GM21360 (cell line): Measurements from ENCODE around the gene PLCH2.
"Not testable (repeated sequence)": the region's sequence is repeated elsewhere in the genome, so short reads cannot be mapped to it uniquely, and the experiment has no call there.

Experiments used
- ATAC-seq: cut with Tn5 transposase; IDR thresholded peaks from one replicate; pipeline ENCODE4 v1.9.1; 2021; ENCODE audit warnings: mild to moderate bottlenecking, moderate library complexity; ENCODE audit not compliant: unreplicated experiment

PLCH2 gene

GRCh38 chr1:2476061-2476999, at the start of gene PLCH2:
PLCH2 (plus strand) TSS chr1:2476289; CDS start chr1:2476589, 300 bp downstream.
- no peak for ATAC-seq

GRCh38 chr1:2426540-2426939, 49.5 kb upstream of the PLCH2 start:
- no peak for ATAC-seq

- ATAC-seq = no peak
Observed at GRCh38 chr1:2427051-2427450, 49.0 kb upstream of the PLCH2 start.

GRCh38 chr1:2427976-2428375, 48.1 kb upstream of the PLCH2 start:
- ATAC-seq = no peak

GRCh38 chr1:2428490-2428889, 47.6 kb upstream of the PLCH2 start:
- no peak for ATAC-seq

GRCh38 chr1:2429780-2430591, 46.1 kb upstream of the PLCH2 start:
- ATAC-seq = no peak

- ATAC-seq = no peak
Observed at GRCh38 chr1:2430592-2430973, 45.5 kb upstream of the PLCH2 start.

- no peak for ATAC-seq
Observed at GRCh38 chr1:2431103-2431502, 45.0 kb upstream of the PLCH2 start.

GRCh38 chr1:2431518-2431917, 44.6 kb upstream of the PLCH2 start:
- ATAC-seq = no peak

GRCh38 chr1:2432441-2432844, 43.6 kb upstream of the PLCH2 start:
- no peak for ATAC-seq

- no peak for ATAC-seq
Observed at GRCh38 chr1:2433196-2433595, 42.9 kb upstream of the PLCH2 start.

- ATAC-seq = no peak
Observed at GRCh38 chr1:2433936-2434655, 42.0 kb upstream of the PLCH2 start.

GRCh38 chr1:2435091-2435490, 41.0 kb upstream of the PLCH2 start:
- ATAC-seq = no peak

GRCh38 chr1:2435746-2436355, 40.2 kb upstream of the PLCH2 start:
- ATAC-seq = no peak

GRCh38 chr1:2436876-2437275, 39.2 kb upstream of the PLCH2 start:
- ATAC-seq = no peak

- no peak for ATAC-seq
Observed at GRCh38 chr1:2437617-2438016, 38.5 kb upstream of the PLCH2 start.

GRCh38 chr1:2438038-2438437, 38.1 kb upstream of the PLCH2 start:
- ATAC-seq = no peak

- ATAC-seq = no peak
Observed at GRCh38 chr1:2438641-2439040, 37.4 kb upstream of the PLCH2 start.

- ATAC-seq = no peak
Observed at GRCh38 chr1:2439369-2439768, 36.7 kb upstream of the PLCH2 start.

GRCh38 chr1:2440346-2440745, 35.7 kb upstream of the PLCH2 start:
- not testable (repeated sequence) for ATAC-seq

- no peak for ATAC-seq
Observed at GRCh38 chr1:2441746-2442145, 34.3 kb upstream of the PLCH2 start.
